HepG2 (cell line): Measurements from ENCODE around the gene CSMD2. TPM values are rescaled to one million over a fixed set of nuclear protein-coding genes. Genes with fewer than 3 reads are reported as not detected.

Source experiments
- ATAC-seq: fragments of 200-7000 bp; cut with Tn5 transposase; 3 replicates; pipeline ENCODE4 v1.9.1; 2020; ENCODE audit warnings: mild to moderate bottlenecking, moderate library complexity
- BruUV-seq: library from RNA; stranded (reverse); fragments of 400-500 nt; replicated peaks from 2 replicates; lab custom pipeline; 2021; lab: Mats Ljungman, UMichigan
- CTCF ChIA-PET: fragments of 300-600 bp; formaldehyde crosslinking; extraction: SDS; loops from one replicate; lab custom pipeline; 2021; ENCODE audit warnings: low total read pairs, inconsistent platforms, low intra/inter-chr PET ratio; lab: Yijun Ruan, JAX
- POLR2A ChIA-PET: fragments of 350-600 bp; sonication (Branson Sonifier 250); formaldehyde crosslinking; loops from one replicate; lab custom pipeline; 2020; ENCODE audit warnings: antibody characterized with exemption, inconsistent platforms; lab: Yijun Ruan, JAX
- DNase-seq: peaks from one replicate; pipeline ENCODE4 v3.0.0-alpha.2; 2015; ENCODE audit warnings: low spot score
- FAIRE-seq: peaks from 3 replicates; lab custom pipeline; 2011; peaks lifted over from hg19 to GRCh38; lab: Jason Lieb, UNC
- H2AFZ ChIP-seq: one replicate; pipeline ENCODE4 v1.6.1; 2011; ENCODE audit warnings: low read length, inconsistent platforms
- H3K27ac ChIP-seq: fragments of 300-600 bp; 3 replicates; pipeline ENCODE4 v1.8.0; 2011; ENCODE audit warnings: mixed run types, mild to moderate bottlenecking, mixed read lengths, low read length, inconsistent platforms; ENCODE audit not compliant: insufficient read depth; ENCODE audit errors: extremely low read length
- H3K27me3 ChIP-seq, 2 experiments: fragments of 200-600 bp in 1 of 2; 2 replicates in 1 of 2; 3 replicates in 1 of 2; pipeline versions ENCODE4 v1.6.0 to v1.8.0; 2011; ENCODE audit warnings: low read length in 2 of 2, mild to moderate bottlenecking in 2 of 2, moderate library complexity in 2 of 2, inconsistent platforms in 1 of 2; ENCODE audit not compliant: insufficient read depth in 2 of 2, control insufficient read depth in 1 of 2
- H3K36me3 ChIP-seq, 2 experiments: fragments of 200-600 bp in 1 of 2; replicated peaks in 1 of 2; 2 replicates in 1 of 2; 3 replicates in 1 of 2; pipeline versions ENCODE4 v1.5.1 to v1.8.0; 2011; ENCODE audit warnings: low read length in 2 of 2, inconsistent platforms in 1 of 2; ENCODE audit not compliant: insufficient read depth in 2 of 2, control insufficient read depth in 1 of 2
- H3K4me1 ChIP-seq: 2 replicates; pipeline ENCODE4 v1.5.1; 2012; ENCODE audit warnings: low read length, inconsistent platforms; ENCODE audit not compliant: insufficient read depth
- H3K4me2 ChIP-seq: 2 replicates; pipeline ENCODE4 v1.6.0; 2011; ENCODE audit warnings: low read depth, low read length, inconsistent platforms
- H3K4me3 ChIP-seq, 3 experiments: fragments of 200-600 bp in 1 of 3; sonication (generic), shearing (Covaris generic) in 1 of 3; replicated peaks in 1 of 3; 2 replicates each; pipeline ENCODE4 v1.5.1; 2011 to 2016; ENCODE audit warnings: low read length in 3 of 3, inconsistent platforms in 2 of 3, low read depth in 2 of 3, mild to moderate bottlenecking in 2 of 3, control low read depth in 1 of 3, mixed read lengths in 1 of 3; ENCODE audit not compliant: insufficient read depth in 1 of 3
- H3K79me2 ChIP-seq: one replicate; pipeline ENCODE4 v1.6.1; 2011; ENCODE audit warnings: low read length, inconsistent platforms; ENCODE audit not compliant: insufficient read depth
- H3K9ac ChIP-seq: 2 replicates; pipeline ENCODE4 v1.6.0; 2011; ENCODE audit warnings: mild to moderate bottlenecking, low read depth, low read length, inconsistent platforms; ENCODE audit not compliant: insufficient read depth
- H3K9me3 ChIP-seq: 2 replicates; pipeline ENCODE4 v1.5.1; 2012; ENCODE audit warnings: mild to moderate bottlenecking, low read length
- H4K20me1 ChIP-seq: 2 replicates; pipeline ENCODE4 v1.6.0; 2011; ENCODE audit warnings: inconsistent platforms, mild to moderate bottlenecking, low read length, moderate library complexity; ENCODE audit not compliant: insufficient read depth
- KAT7 ChIP-seq: IDR thresholded peaks from 2 replicates; pipeline ENCODE4 v1.6.1; 2018; ENCODE audit warnings: borderline replicate concordance, missing compliant biosample characterization
- MNT ChIP-seq: fragments of 450-650 bp; IDR thresholded peaks from 2 replicates; pipeline ENCODE4 v1.6.1; 2016
- NR2F6 ChIP-seq, 2 experiments: IDR thresholded peaks; 2 replicates each; pipeline ENCODE4 v1.6.1; 2016; ENCODE audit warnings: antibody characterized with exemption in 1 of 2, mild to moderate bottlenecking in 1 of 2
- POLR2A ChIP-seq, 2 experiments: IDR thresholded peaks; 2 replicates each; pipeline ENCODE4 v1.6.1; 2011; ENCODE audit warnings: low read depth in 2 of 2, low read length in 2 of 2, mild to moderate bottlenecking in 1 of 2, moderate library complexity in 1 of 2; ENCODE audit not compliant: insufficient read depth in 1 of 2
- SMAD1 ChIP-seq: sonication (generic); formaldehyde crosslinking; IDR thresholded peaks from 2 replicates; pipeline ENCODE4 v1.4.0; 2020; ENCODE audit warnings: missing genetic modification reagents, low read depth, mild to moderate bottlenecking, borderline replicate concordance
- SMARCC2 ChIP-seq: fragments of 450-650 bp; IDR thresholded peaks from 2 replicates; pipeline ENCODE4 v1.6.1; 2017; ENCODE audit warnings: antibody characterized with exemption, mild to moderate bottlenecking
- STAG1 ChIP-seq: sonication (generic); formaldehyde crosslinking; IDR thresholded peaks from 2 replicates; pipeline ENCODE4 v1.4.0; 2020; ENCODE audit warnings: missing genetic modification reagents
- TFDP2 ChIP-seq: sonication (generic); formaldehyde crosslinking; IDR thresholded peaks from 2 replicates; pipeline ENCODE4 v1.4.0; 2020; ENCODE audit warnings: missing genetic modification reagents
- U2AF1 ChIP-seq: fragments of 200-400 bp; formaldehyde crosslinking; optimal IDR thresholded peaks from 2 replicates; pipeline ENCODE3; 2017; ENCODE audit warnings: mild to moderate bottlenecking, low read depth, low read length
- ZBTB42 ChIP-seq: sonication (generic); formaldehyde crosslinking; IDR thresholded peaks from 2 replicates; pipeline ENCODE4 v1.5.0; 2020; ENCODE audit warnings: mild to moderate bottlenecking, missing genetic modification reagents
- ZNF143 ChIP-seq: sonication (generic); formaldehyde crosslinking; IDR thresholded peaks from 2 replicates; pipeline ENCODE4 v1.4.0; 2020; ENCODE audit warnings: missing genetic modification reagents
- ZNF670 ChIP-seq: sonication (generic); formaldehyde crosslinking; IDR thresholded peaks from 2 replicates; pipeline ENCODE4 v1.8.0; 2022; ENCODE audit warnings: mild to moderate bottlenecking, missing genetic modification reagents, borderline replicate concordance
- ZNF704 ChIP-seq: sonication (generic); formaldehyde crosslinking; IDR thresholded peaks from 2 replicates; pipeline ENCODE4 v1.8.1; 2023; ENCODE audit warnings: mild to moderate bottlenecking, inconsistent platforms, moderate library complexity, missing genetic modification reagents, borderline replicate concordance
- ZNF777 ChIP-seq: sonication (generic); formaldehyde crosslinking; IDR thresholded peaks from 2 replicates; pipeline ENCODE4 v1.4.0; 2020; ENCODE audit warnings: missing genetic modification reagents
- WGBS: methylation state at CpG from one replicate; pipeline ENCODE4 v1.1.6; 2017; ENCODE audit warnings: low lambda C conversion rate; 5-methylcytosine and 5-hydroxymethylcytosine counted together
- in situ Hi-C: cut with HindIII; loops from 2 replicates; pipeline ENCODE4 v1.10.0; 2017; ENCODE audit warnings: low pct_unique_long_range_greater_than_20kb; ENCODE audit not compliant: extremely low pct_ligation_motif_present
- intact Hi-C: fragments of 100-400 bp; cut with micrococcal nuclease; formaldehyde crosslinking; loops from one replicate; pipeline ENCODE4 v1.10.0; 2022; ENCODE audit not compliant: unreplicated experiment
- polyA plus RNA-seq, 8 experiments: library from polyadenylated mRNA; depleted of rRNA in 3 of 8; stranded (reverse) in 7 of 8; unstranded in 1 of 8; fragments of >200 nt; fragmentation: Illumina TruSeq in 4 of 8; extraction: Trizol in 4 of 8; gene quantifications; 2 replicates each; pipeline versions ENCODE4 v1.2.1 to v1.2.3, GENCODE V29; 2011 to 2016; ENCODE audit warnings: low read depth in 4 of 8, missing spikeins in 1 of 8, mixed read lengths in 1 of 8; ENCODE audit not compliant: insufficient read depth in 1 of 8
- total RNA-seq, 5 experiments: library from RNA; depleted of rRNA; stranded (reverse); fragments of >200 nt; fragmentation: Illumina TruSeq; extraction: Trizol; gene quantifications; 2 replicates each; pipeline ENCODE4 v1.2.3, GENCODE V29; 2016; ENCODE audit warnings: low read depth in 1 of 5

CSMD2 gene
- total and polyA plus RNA-seq, 2 of the 13 experiments (the other 11 are each of a cell fraction or from before 2014, with no cell fraction given), result not detected

GRCh38 chr1:34167389-34167788 is 2.4 kb upstream of the CSMD2 start:
- POLR2A ChIA-PET, result no interaction called here
- no TSS peak for BruUV-seq
- CTCF ChIA-PET, result no interaction called here
- Histone ChIP-seq H3K79me2 (no peaks in the 10 kb centered on the region), H4K20me1 (no peaks in the 10 kb centered on the region; the same call in 1 of the 2 replicates), H3K36me3 (no peaks in the 10 kb centered on the region), H3K9ac (no peak overlapping the region), H3K4me3 (no peak overlapping the region), H2AFZ (no peak overlapping the region), H3K27me3 (peaks cover 3 to 34% of the 10 kb centered on the region in 2 experiments; a peak in 3 of 5 replicates), H3K9me3 (no peaks in the 10 kb centered on the region), H3K4me1 (no peaks in the 10 kb centered on the region), H3K27ac (no peak overlapping the region), H3K4me2 (no peak overlapping the region)
- no peak for FAIRE-seq
- ATAC-seq, result no peak
- in situ Hi-C loops, result loop anchor here (25.0 kb wide), 1 partner anchor 530 kb away; no protein-coding TSS in a partner anchor
- no peak for DNase-seq
- TF ChIP-seq SMAD1 (no peak), POLR2A (IDR thresholded peaks at IDR 0.05; ENCODE audit: insufficient read depth in 1 of 2, low read depth in 2 of 2, low read length in 2 of 2) (no peak), ZNF143 (CRISPR knock-in tag) (no peak), ZNF670 (CRISPR knock-in tag) (no peak), SMARCC2 (no peak), ZBTB42 (CRISPR knock-in tag) (no peak), NR2F6 (IDR thresholded peaks at IDR 0.05) (no peak), NR2F6 (CRISPR knock-in tag; IDR thresholded peaks at IDR 0.05) (no peak), ZNF704 (CRISPR knock-in tag) (no peak), STAG1 (CRISPR knock-in tag) (no peak), TFDP2 (no peak), MNT (no peak), KAT7 (no peak), U2AF1 (no peak), ZNF777 (CRISPR knock-in tag) (no peak)
- intact Hi-C loops, result no loop called here
- 33% methylated on average over 9 of the region's 13 CpGs for WGBS
